ENCODE measurements around the gene CAMTA1.
"Not testable (repeated sequence)": the region's sequence is repeated elsewhere in the genome, so short reads cannot be mapped to it uniquely, and the experiment has no call there.

CAMTA1 gene

DNA sequence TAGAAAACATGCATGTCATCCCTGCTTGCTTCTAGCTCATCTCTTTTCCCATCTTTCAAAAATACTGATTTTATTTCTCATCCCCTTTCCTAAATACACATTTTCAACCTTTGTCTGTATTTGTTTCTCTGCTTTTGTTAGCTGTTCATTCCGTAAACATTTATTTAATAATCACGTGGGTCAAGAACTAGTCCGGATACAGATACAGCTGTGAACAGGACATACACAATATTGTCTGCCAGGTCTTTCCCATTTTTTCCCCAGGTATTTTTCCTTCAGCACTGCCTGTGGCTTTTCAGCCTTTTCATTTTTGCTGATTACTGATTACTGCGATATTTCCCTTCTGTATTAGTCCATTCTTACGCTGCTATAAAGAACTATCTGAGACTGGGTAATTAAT, 1004.6 kb downstream of the CAMTA1 start:
- TF ChIP-seq, protein P1, sequence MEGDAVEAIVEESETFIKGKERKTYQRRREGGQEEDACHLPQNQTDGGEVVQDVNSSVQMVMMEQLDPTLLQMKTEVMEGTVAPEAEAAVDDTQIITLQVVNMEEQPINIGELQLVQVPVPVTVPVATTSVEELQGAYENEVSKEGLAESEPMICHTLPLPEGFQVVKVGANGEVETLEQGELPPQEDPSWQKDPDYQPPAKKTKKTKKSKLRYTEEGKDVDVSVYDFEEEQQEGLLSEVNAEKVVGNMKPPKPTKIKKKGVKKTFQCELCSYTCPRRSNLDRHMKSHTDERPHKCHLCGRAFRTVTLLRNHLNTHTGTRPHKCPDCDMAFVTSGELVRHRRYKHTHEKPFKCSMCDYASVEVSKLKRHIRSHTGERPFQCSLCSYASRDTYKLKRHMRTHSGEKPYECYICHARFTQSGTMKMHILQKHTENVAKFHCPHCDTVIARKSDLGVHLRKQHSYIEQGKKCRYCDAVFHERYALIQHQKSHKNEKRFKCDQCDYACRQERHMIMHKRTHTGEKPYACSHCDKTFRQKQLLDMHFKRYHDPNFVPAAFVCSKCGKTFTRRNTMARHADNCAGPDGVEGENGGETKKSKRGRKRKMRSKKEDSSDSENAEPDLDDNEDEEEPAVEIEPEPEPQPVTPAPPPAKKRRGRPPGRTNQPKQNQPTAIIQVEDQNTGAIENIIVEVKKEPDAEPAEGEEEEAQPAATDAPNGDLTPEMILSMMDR (conservative IDR thresholded peaks at IDR 0.05; ENCODE audit: low read depth, low read length) = no peak
- no peak for DNase-seq (ENCODE audit: low read depth)
- H3K4me3 ChIP-seq (ENCODE audit: low read depth, low read length) = no peak overlapping the region

DNA sequence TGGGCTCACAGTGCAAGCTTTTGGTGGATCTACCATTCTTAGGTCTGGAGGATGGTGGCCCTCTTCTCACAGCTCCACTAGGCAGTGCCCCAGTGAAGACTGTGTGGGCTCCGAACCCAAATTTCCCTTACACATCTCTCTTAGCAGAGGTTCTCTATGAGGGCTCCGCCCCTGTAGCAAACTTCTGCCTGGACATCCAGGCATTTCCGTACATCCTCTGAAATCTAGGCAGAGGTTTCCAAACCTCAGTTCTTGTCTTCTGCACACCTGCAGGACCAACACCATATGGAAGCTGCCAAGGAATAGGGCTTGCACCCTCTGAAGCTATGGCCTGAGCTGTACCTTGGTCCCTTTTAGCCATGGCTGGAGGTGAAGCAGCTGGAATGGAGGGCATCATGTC, 1005.8 kb downstream of the CAMTA1 start:
- not testable (repeated sequence) for H3K4me3 ChIP-seq (ENCODE audit: low read depth, low read length)

DNA sequence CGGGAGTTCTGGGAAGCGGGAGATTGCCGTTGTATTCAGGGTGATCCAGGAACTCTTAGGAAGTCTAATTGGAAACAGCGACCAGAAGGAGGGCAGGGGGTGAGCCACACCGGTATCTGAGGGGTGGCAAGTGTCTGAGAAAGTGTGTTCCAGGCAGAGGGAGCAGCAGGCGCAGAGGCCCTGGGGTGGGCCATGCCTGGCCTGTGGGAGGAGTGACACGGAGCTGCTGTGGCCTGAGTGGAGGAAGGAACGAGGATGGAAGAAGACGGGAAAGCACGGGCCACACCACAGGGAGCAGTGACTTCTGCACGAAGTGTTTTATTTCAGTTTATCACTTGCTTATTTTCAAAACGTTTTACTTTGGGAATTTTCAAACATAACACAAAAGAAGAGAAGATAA, 1010.2 kb downstream of the CAMTA1 start:
- DNase-seq (ENCODE audit: low read depth) = peak; percentile 12

More for the DNA sequence above, 1005.8 kb downstream of the CAMTA1 start:
- not testable (repeated sequence) for DNase-seq (ENCODE audit: low read depth)

GRCh38 chr1:7805460-7805859, 1020.2 kb downstream of the CAMTA1 start:
- no peak overlapping the region for H3K4me3 ChIP-seq (ENCODE audit: low read depth, low read length)
- TF ChIP-seq, protein P1 (conservative IDR thresholded peaks at IDR 0.05; ENCODE audit: low read depth, low read length) = no peak
- DNase-seq (ENCODE audit: low read depth) = no peak

More for the DNA sequence above, 1010.2 kb downstream of the CAMTA1 start:
- TF ChIP-seq, protein P1 (conservative IDR thresholded peaks at IDR 0.05; ENCODE audit: low read depth, low read length) = no peak
- H3K4me3 ChIP-seq (ENCODE audit: low read depth, low read length) = peak overlapping the region; percentile 11

DNA sequence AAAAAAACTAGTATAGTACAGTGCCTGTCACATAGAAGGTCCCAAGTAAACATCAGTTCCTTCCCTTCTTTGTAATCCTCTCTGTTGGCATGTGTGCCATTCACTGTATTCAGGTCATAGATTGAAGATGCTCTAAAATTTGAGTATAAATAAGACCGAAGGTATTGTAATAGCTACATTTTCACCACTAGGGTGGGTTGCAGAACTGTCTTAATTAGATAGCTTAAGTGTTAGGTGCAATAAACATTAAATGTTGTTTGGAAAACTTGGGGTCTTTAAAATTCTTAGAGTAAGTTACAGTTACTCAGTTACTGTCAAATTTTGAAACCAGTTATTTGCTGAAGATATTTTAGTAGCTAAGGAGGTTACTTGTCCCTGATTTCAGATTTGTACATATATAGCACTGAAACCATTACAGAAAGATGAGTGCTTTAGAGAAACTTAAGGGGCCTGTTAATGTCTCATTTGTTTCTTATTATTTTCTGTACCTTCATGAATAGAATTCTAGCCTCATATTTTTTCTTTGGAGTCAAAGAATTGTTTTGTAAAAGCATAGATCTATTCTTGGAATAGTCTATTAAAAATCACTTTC, 1023.1 kb downstream of the CAMTA1 start:
- TF ChIP-seq, protein P1 (conservative IDR thresholded peaks at IDR 0.05; ENCODE audit: low read depth, low read length) = peak; percentile 57
- DNase-seq (ENCODE audit: low read depth) = peak; percentile 72
- H3K4me3 ChIP-seq (ENCODE audit: low read depth, low read length) = no peak overlapping the region

GRCh38 chr1:7809742-7810141, 1024.5 kb downstream of the CAMTA1 start:
- H3K4me3 ChIP-seq (ENCODE audit: low read depth, low read length) = no peak overlapping the region
- TF ChIP-seq, protein P1 (conservative IDR thresholded peaks at IDR 0.05; ENCODE audit: low read depth, low read length) = no peak
- DNase-seq (ENCODE audit: low read depth) = no peak

DNA sequence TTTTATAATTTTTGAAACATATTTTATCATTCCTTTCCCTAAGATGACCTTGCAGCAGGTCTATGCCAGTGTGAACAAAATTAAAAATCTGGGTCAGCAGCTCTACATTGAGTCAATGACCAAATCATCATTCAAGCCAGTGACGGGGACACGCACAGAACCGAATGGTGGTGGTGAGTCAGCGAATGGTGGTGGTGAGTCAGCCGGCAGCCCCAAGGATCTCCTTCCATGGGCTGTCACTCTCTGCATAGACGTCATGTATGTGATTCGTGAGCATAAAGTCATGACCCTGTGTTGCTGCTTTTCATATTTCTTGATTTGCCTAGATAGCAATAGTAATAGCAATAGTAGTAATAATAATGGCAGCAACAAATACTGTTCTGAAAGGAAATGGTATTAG, 1025.1 kb downstream of the CAMTA1 start:
- TF ChIP-seq, protein P1 (conservative IDR thresholded peaks at IDR 0.05; ENCODE audit: low read depth, low read length) = no peak
- peak; percentile 91 for DNase-seq (ENCODE audit: low read depth)
- no peak overlapping the region for H3K4me3 ChIP-seq (ENCODE audit: low read depth, low read length)

Measured in choroid plexus epithelial cell (primary cell).